Measurements from ENCODE around the gene MARK2. TPM values are rescaled to one million over a fixed set of nuclear protein-coding genes. Genes with fewer than 3 reads are reported as not detected.
A peak's percentile ranks its signal among the peaks of the same experiment; 100 is the strongest.

MARK2 gene
- total RNA-seq, 1 donor = 14.8 TPM

DNA sequence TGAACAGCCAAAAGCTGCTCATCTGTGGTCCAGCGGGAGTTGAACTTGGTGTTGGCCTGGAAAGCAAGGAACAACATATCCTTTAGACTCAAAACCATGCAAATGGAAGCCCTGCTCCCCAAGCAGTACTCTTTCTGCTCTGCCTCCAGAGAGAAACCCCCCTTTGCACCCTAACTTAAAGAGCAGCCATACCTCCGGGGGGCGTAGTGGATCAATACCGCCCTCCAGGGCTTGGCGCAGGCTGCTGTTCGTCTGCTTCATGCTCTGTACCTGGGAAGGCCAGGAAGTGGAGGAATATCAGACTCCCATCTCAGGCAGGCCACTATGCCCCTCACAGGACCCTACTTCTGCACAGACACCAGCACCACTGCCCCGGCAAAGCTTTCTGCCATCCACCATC lies 73.8 kb downstream of the MARK2 start:
- Histone ChIP-seq H3K36me3 (ENCODE audit: insufficient read depth, low read length) (no peaks in the 10 kb centered on the region), H4K20me1 (ENCODE audit: insufficient read depth, low read length) (peaks cover 7% of the 10 kb centered on the region), H3K4me2 (ENCODE audit: insufficient read depth, low read length) (no peak overlapping the region), H3K27me3 (ENCODE audit: insufficient read depth, low read length) (no peaks in the 10 kb centered on the region), H3K4me3 (ENCODE audit: insufficient read depth, low read length) (no peak overlapping the region), H3K4me1 (ENCODE audit: insufficient read depth, low read length) (peaks cover 4% of the 10 kb centered on the region), H2AFZ (ENCODE audit: low read length) (no peak overlapping the region), H3K9me3 (ENCODE audit: low read depth, low read length) (no peaks in the 10 kb centered on the region), H3K79me2 (ENCODE audit: insufficient read depth, low read length) (no peaks in the 10 kb centered on the region), H3K27ac (ENCODE audit: low read depth, low read length) (no peak overlapping the region)
- TF ChIP-seq, protein P1, sequence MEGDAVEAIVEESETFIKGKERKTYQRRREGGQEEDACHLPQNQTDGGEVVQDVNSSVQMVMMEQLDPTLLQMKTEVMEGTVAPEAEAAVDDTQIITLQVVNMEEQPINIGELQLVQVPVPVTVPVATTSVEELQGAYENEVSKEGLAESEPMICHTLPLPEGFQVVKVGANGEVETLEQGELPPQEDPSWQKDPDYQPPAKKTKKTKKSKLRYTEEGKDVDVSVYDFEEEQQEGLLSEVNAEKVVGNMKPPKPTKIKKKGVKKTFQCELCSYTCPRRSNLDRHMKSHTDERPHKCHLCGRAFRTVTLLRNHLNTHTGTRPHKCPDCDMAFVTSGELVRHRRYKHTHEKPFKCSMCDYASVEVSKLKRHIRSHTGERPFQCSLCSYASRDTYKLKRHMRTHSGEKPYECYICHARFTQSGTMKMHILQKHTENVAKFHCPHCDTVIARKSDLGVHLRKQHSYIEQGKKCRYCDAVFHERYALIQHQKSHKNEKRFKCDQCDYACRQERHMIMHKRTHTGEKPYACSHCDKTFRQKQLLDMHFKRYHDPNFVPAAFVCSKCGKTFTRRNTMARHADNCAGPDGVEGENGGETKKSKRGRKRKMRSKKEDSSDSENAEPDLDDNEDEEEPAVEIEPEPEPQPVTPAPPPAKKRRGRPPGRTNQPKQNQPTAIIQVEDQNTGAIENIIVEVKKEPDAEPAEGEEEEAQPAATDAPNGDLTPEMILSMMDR (IDR thresholded peaks at IDR 0.05; ENCODE audit: extremely low read depth, low read depth, low read length) = no peak
- no peak for DNase-seq (ENCODE audit: insufficient read length, low spot score, missing footprints)

DNA sequence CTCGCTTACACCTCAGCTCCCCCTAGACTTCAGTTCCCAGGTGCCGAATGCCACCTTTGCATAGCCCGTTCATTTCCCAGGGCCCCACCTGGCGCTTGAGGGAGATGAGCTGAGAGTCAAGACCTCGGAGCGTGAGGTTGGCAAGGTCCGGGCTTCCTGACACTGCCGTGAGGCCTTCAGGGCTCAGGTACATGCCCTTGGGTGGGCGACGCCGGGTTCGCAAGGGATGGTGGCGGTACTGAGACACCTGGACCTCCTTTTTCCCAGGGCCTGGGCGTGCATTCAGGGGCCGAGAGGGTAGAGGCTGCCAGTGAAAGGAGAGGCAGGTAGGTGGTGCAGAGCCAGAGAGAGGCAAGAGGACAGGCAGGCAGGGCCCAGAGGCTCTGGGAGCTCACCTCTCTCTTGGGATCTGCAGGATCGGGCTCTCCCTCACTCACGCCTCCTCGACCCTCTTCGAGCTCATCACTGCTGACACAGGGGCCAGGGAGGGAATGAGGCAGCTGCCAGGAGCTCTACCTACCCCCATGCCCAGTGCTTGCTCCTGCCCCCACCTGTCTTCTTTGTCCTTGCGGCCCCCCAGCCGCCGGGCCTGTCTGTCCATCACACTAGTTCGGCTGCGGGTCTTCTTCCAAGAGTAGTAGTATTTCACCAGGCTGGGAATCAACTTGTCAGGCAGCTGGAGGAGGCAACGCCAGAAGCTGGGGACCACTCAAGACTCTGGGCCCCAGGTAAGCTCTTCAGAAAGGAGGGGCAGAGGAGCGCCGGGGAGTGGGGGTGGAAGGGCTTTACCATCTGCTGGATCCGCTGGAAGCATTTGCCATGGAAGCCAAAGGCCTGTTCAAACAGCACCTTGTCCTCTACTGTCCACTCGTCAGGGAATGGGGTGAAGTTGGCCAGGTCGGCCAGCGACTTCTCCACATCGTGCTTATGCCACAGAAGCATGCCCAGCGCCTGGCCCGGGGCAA lies 75.2 kb downstream of the MARK2 start:
- TF ChIP-seq, protein P1 (IDR thresholded peaks at IDR 0.05; ENCODE audit: extremely low read depth, low read depth, low read length) = no peak
- H3K27me3 ChIP-seq (ENCODE audit: insufficient read depth, low read length) = no peaks in the 10 kb centered on the region
- no peak overlapping the region for H3K4me3 ChIP-seq (ENCODE audit: insufficient read depth, low read length)
- DNase-seq (ENCODE audit: insufficient read length, low spot score, missing footprints) = peak; percentile 93
- H3K79me2 ChIP-seq (ENCODE audit: insufficient read depth, low read length) = no peaks in the 10 kb centered on the region
- peaks cover 7% of the 10 kb centered on the region for H4K20me1 ChIP-seq (ENCODE audit: insufficient read depth, low read length)
- H3K4me1 ChIP-seq (ENCODE audit: insufficient read depth, low read length) = peaks cover 15% of the 10 kb centered on the region
- H3K9me3 ChIP-seq (ENCODE audit: low read depth, low read length) = no peaks in the 10 kb centered on the region
- H2AFZ ChIP-seq (ENCODE audit: low read length) = no peak overlapping the region
- H3K36me3 ChIP-seq (ENCODE audit: insufficient read depth, low read length) = no peaks in the 10 kb centered on the region
- no peak overlapping the region for H3K27ac ChIP-seq (ENCODE audit: low read depth, low read length)
- no peak overlapping the region for H3K4me2 ChIP-seq (ENCODE audit: insufficient read depth, low read length)

DNA sequence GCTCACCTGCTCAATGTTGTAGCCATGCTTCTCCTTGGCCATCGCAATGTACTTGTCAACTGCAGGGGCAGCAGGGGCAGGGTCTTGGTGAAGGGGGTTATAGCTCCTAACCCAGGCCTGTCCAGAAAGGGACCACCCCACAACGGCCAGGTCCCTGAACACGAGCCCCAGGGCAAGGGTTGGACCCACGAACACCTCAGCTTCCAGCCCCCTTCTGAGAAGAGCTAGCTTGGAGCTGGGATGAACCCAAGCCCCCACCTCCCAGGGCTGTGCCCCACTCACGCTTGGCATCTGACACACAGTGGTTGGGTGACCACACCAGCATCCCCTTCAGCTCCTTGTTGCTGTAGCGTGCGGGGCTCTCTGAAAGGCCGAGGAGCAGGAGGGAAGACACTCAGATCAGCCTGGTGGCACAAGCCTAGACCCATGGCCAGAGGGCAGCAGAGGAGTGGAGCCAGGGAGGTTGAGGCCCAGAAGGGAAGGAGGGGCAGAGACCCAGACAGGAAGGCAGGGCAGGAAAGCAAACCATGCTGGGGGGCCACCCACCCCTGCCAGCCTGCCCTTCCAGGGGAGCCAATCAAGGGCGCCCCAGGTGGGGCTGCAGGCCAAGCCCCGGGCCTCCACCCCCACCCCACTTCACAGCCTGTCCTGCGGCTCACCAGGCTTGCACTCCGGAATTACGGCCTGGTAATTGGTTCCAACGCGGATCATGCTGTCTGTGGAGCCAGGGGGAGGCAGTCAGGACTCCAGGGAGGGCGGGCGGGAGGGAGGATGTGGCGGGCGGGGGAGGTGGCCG lies 76.2 kb downstream of the MARK2 start:
- no peaks in the 10 kb centered on the region for H3K79me2 ChIP-seq (ENCODE audit: insufficient read depth, low read length)
- H3K4me2 ChIP-seq (ENCODE audit: insufficient read depth, low read length) = no peak overlapping the region
- H2AFZ ChIP-seq (ENCODE audit: low read length) = no peak overlapping the region
- H3K27me3 ChIP-seq (ENCODE audit: insufficient read depth, low read length) = no peaks in the 10 kb centered on the region
- no peak overlapping the region for H3K27ac ChIP-seq (ENCODE audit: low read depth, low read length)
- no peak overlapping the region for H3K4me3 ChIP-seq (ENCODE audit: insufficient read depth, low read length)
- no peaks in the 10 kb centered on the region for H3K9me3 ChIP-seq (ENCODE audit: low read depth, low read length)
- peak; percentile 91 for DNase-seq (ENCODE audit: insufficient read length, low spot score, missing footprints)
- TF ChIP-seq, protein P1 (IDR thresholded peaks at IDR 0.05; ENCODE audit: extremely low read depth, low read depth, low read length) = no peak
- H3K36me3 ChIP-seq (ENCODE audit: insufficient read depth, low read length) = no peaks in the 10 kb centered on the region
- peaks cover 20% of the 10 kb centered on the region for H3K4me1 ChIP-seq (ENCODE audit: insufficient read depth, low read length)
- peaks cover 7% of the 10 kb centered on the region for H4K20me1 ChIP-seq (ENCODE audit: insufficient read depth, low read length)
